Islet of Langerhans (tissue), 1 donor: Measurements from ENCODE around the gene HRH3.

ENCODE experiments used
- FAIRE-seq: peaks from one replicate; lab custom pipeline; 2011; peaks lifted over from hg19 to GRCh38; lab: Jason Lieb, UNC

HRH3 gene

DNA sequence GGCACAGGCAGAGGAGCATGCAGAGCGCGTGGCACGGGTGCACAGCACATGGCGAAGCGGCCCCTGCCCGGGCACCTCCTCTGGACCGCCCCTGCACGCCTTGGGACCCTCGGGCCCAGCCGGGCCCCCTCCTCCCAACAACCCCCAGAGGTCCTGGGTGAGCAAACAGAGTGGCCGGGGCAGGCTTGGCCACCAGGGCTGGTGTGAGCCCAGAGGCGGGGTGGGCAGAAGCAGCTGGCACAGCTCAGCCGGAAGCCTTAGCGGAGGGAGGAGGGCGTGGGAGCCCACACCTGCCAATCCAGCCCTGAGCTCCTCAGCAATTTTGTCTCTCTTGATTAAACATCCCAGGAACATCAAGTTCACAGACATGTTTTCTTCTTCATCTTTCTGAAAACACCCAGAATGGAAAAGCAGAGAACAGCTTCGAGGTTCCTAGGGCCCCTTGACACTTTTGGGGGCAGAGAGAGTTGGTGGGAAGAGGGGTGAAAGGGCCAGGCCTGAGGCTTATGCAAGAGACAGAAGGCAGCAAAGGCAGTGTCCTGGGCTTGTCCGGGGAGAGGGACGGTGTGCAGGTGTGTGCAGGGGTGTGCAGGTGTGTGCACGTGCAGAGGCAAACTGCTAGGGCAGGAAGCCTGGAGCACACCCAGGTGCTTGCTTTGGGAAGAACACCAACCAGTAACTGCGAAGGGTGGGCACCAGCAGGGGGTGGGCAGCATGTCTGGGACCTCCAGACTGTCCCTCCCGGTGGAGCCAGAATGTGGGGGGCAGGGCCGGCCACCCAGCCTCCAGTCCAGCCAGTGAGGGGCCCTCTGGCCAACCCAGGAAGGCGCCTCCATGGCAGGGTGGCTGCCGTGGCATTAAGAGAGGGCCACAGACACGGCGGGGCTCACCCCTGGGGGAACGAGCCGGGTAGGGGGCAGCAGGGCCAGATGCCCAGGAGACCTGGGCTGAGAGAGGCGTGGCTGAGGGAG, 4.8 kb downstream of the HRH3 start:
- FAIRE-seq = no peak

GRCh38 chr20:62214067-62214466, 6.0 kb downstream of the HRH3 start:
- no peak for FAIRE-seq

- no peak for FAIRE-seq
Observed at GRCh38 chr20:62212299-62212698, 7.8 kb downstream of the HRH3 start.

- no peak for FAIRE-seq
Observed at GRCh38 chr20:62211769-62212288, 8.2 kb downstream of the HRH3 start.

DNA sequence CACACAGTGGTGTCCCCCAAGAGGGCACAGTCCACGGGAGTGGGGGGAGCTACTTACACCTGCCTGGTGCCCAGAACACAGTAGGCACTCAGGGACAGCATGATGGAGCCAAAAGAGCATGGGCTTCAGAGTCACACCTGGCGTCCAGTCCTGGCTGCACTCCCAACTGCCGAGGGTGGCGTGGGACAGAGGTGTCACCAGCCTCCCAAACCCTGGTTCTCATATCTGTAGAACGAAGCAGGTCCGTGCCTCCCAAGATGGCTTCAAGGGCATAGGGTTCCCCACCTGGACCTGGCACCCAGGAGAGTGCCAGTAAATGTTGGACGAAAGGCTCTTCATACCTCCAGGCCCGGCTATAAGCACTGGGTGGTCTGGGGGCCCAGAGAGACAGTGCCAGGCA, 8.9 kb downstream of the HRH3 start:
- no peak for FAIRE-seq

- FAIRE-seq = no peak
Observed at GRCh38 chr20:62210496-62210855, 9.6 kb downstream of the HRH3 start.

- no peak for FAIRE-seq
Observed at GRCh38 chr20:62209850-62210495, 10.1 kb downstream of the HRH3 start.

GRCh38 chr20:62208795-62209755, 11.0 kb downstream of the HRH3 start:
- no peak for FAIRE-seq

DNA sequence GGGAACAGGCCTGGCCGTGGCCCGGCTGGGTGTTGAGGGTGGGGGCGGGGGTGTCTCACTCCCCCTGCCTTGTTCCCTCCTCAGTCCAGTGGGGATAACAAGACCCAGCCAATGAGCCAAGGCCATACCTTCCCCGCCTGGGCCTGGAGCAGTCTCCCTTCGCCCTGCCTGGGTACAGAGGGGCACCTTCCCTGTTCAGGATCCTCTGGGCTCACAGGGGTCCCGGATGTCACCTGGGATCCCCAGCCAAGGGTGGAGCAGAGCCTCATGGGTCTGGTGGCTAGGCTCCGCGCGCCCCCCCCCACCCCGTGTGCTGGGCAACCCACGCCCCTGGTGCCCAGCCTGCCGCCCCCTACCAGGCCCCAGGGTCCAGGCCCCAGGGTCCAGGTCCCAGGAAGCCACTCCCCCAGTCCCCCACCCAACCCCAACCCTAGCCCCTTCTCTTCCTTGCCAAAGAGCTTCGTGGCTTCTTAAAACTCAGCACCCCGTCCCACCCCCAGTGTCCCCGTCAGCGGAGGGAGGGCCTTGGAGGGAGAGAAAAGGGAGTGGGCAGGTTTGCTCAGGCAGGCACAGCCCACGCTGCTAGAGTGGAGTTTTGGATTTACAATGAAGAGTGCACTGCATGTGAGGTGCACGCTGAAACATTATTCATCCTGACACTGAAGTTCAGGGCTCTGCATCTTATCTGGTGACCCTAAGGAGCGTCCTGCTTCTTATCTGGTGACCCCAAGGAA, 11.8 kb downstream of the HRH3 start:
- FAIRE-seq = no peak

DNA sequence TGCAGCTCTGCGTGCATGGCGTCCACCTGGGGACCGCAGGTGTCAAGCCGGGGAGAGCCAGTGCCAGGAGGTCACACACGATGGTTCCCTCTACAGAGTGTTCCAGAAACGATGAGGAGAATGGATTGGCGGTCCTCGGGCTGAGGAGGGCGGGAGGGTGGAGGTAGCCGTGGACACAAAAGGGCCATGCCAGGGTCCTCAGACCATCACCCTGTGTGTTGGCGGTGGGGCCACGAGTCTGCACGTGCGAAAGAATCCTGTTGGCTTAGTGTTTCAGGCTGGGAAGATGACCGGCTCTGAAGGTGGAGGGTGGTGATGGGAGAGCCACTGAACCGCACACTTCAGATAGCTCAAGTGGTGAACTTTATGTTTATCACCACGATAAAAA, 13.7 kb downstream of the HRH3 start:
- FAIRE-seq = no peak

DNA sequence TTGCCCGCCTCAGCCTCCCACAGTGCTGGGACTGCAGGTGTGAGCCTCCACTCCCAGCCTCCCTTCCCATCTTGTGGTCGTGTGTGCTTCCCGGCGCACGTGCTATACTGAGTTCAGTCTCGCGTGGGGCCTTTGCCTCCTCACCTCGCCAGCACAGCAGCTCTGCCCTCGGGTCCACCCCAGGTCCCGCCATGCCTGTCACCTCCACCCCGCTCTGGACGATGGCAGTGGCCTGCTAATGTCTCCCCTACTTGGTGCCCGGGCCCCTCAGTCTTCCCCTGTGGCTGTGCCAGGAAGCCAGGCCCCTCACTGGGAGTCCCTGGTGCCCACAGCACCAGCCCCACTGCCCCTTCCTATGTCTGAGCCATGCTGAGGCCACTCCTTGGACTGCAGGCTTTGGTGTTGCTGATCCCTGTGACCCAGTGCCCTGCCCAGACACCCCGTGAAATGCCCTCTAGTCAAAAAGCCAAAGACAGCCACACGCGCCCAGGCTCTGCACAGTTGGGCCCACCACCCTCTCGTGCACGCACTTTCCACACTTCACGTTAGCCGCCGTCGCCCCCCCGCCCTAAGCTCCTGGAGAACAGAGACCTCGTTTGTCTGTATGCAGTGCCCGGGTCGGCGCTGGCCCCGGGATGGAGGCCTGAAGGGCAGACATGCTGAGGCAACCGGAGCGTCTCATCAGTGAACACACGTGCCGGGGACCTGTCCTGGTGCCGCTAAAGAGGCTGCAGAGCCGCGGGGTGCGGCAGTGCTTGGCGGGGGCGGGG, 14.3 kb downstream of the HRH3 start:
- FAIRE-seq = no peak

DNA sequence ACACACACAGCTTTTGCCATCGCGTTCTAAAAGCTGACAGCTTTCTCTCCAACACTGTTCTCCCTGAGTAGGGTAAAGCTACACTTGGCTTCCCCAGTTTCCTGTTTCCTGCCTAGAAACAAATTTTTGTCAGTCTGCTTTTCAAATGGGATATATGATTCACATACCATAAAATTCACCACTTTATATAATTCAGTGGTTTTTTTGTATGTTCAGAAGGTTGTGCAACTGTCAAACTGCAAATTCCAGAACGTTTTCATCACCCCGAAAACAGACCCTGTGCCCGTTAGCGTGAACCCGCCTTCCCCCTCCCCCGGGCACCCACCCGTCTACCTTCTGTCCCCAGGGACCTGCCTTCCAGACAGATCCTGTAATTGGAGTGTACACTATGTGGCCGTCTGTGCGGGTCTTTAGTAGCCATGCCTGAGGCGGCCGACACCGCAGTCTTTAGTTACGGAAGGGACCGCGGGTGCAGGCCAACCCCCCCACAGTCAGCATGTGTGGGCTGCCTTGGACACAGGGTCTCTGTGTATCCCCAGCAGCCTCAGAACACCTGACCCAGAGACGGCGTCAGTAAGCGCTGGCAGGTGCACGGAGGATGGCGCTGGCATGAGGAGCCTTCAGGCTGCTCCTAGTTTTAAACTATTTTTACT, 16.6 kb downstream of the HRH3 start:
- no peak for FAIRE-seq

DNA sequence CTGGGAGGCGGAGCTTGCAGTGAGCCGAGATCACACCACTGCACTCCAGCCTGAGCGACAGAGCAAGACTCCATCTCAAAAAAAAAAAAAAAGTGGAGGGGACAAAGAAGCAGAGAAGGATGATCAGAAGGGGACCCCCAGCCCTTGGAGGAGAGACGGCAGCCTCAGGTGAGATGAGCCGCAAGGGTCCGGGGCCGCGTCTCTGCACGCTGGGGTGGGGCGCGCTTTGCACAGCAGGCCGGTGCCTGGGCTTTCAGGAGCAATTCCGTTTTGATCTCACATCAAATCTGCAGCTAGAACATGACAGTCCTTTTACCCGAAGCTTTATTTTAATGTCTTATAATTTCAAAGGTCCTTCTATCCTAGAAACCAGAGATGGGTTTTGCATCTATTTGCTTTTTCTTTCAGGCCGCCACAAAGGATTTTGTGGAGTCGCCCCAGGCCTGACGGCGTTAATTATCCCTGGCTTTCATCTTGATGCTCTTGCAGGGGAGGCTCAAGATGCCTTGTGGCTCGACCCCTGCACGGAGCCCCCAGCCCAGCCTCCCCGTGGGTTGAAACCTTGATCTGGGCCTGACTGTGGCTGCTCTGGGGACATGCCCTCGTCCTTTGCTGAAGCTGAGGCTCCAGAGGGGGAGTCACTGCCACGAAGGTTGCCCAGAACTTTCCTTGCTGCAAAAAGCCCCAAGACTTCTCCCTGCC, 17.3 kb downstream of the HRH3 start:
- no peak for FAIRE-seq

DNA sequence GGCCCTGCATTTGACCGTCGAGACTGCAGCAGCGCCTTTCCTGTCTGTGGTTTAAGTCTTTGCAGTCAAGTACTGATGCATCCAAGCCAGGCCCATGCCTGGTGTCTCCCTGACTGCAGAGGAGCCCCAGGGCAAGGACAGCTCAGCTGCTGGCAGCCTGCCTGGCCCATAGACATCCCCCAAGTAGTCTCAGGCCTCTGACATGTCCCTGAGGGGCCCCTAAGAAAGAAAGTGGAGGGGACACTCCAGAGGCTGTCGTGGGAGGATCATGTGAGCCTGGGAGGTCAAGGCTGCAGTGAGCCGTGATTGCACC, 18.0 kb downstream of the HRH3 start:
- FAIRE-seq = no peak

GRCh38 chr20:62201173-62202082, 18.6 kb downstream of the HRH3 start:
- FAIRE-seq = no peak

- FAIRE-seq = no peak
Observed at GRCh38 chr20:62200491-62201172, 19.4 kb downstream of the HRH3 start.

- FAIRE-seq = no peak
Observed at GRCh38 chr20:62198931-62199330, 21.1 kb downstream of the HRH3 start.

DNA sequence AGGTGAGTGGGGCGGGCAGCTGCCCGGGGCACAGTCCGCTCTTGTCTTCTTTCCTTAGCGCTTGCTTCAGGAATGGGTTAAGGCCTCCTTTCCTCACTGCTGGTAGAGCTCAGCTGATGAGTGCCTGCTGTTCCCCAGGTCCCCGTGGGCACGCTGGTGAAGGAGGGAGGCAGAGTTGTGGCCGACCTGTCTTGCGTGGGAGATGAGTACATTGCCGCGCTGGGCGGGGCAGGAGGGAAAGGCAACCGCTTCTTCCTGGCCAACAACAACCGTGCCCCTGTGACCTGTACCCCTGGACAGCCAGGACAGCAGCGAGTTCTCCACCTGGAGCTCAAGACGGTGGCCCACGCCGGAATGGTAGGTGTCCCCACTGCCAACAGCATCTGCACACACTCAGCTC, 21.6 kb downstream of the HRH3 start:
- FAIRE-seq = no peak
